ENCODE measurements around the gene INAFM1.

The INAFM1 gene

DNA sequence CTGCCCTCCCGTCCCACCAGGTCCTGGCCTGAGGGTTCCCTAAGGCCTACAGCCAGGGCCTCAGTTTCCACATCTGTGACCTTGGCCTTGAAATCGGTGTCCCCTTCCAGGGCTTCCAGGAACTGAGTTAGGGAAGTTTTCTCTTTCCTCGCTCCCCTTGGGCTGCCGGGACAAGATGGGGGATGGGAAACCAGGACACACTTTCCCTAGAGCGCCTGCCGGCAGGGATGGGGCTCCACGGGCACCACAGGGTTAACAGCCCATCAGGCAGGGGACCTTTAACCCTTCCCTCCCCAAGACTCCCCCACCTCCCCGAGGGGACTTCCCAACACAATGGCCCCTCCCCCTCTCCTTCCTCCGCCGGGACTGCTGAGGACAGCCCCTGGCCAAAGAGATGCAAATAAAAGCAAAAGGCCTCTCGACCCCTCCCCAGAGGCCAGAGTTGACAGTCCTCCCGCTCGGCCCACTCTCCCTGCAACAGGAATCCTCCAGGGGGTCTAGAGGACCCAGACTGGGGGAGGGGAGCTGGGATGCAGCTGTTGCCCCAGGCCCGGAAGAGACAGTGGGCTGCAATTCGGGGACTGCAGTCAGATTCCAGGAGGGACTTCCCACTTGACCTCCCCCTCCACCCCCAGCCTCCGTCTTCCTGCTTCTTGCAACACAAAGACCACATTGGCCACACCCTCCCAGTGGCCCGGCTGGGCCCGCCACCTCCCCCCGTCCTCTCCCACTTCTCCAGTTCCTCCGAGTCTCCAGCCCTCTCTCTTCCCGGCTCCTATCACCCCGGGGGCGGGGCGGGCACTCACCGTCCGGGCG, 47.1 kb upstream of the INAFM1 start:
- TF ChIP-seq CTCF (IDR thresholded peaks at IDR 0.05; ENCODE audit: low read length) (no peak), EZH2 (IDR thresholded peaks at IDR 0.05; ENCODE audit: borderline replicate concordance, low read length) (no peak)
- peaks cover 57% of the 10 kb centered on the region for H3K4me1 ChIP-seq (ENCODE audit: insufficient read depth, low read length, severe bottlenecking)
- H3K4me3 ChIP-seq (ENCODE audit: low read depth, low read length, poor library complexity, severe bottlenecking): peak overlapping the region; percentile 95
- no peaks in the 10 kb centered on the region for H3K36me3 ChIP-seq (ENCODE audit: insufficient read depth, low read length)
- H3K9me3 ChIP-seq (ENCODE audit: low read length): no peaks in the 10 kb centered on the region
- no peaks in the 10 kb centered on the region for H4K20me1 ChIP-seq (ENCODE audit: insufficient read depth, low read length)
- H3F3A ChIP-seq (ENCODE audit: insufficient read depth, low read length): peaks cover 13% of the 10 kb centered on the region; the same call in 1 of the 2 replicates
- H3K79me2 ChIP-seq (ENCODE audit: insufficient read depth, low read length): no peaks in the 10 kb centered on the region
- H3K27ac ChIP-seq (ENCODE audit: low read depth, low read length, poor library complexity, severe bottlenecking): peak overlapping the region; percentile 90
- H2AFZ ChIP-seq (ENCODE audit: low read length): no peak overlapping the region
- H3K4me2 ChIP-seq (ENCODE audit: low read length): peak overlapping the region; percentile 81
- no peaks in the 10 kb centered on the region for H3K9me2 ChIP-seq (ENCODE audit: low read depth, low read length)
- peak overlapping the region; percentile 73 for H3K9ac ChIP-seq (ENCODE audit: low read length)
- H3K27me3 ChIP-seq (ENCODE audit: insufficient read depth, low read length): no peaks in the 10 kb centered on the region

DNA sequence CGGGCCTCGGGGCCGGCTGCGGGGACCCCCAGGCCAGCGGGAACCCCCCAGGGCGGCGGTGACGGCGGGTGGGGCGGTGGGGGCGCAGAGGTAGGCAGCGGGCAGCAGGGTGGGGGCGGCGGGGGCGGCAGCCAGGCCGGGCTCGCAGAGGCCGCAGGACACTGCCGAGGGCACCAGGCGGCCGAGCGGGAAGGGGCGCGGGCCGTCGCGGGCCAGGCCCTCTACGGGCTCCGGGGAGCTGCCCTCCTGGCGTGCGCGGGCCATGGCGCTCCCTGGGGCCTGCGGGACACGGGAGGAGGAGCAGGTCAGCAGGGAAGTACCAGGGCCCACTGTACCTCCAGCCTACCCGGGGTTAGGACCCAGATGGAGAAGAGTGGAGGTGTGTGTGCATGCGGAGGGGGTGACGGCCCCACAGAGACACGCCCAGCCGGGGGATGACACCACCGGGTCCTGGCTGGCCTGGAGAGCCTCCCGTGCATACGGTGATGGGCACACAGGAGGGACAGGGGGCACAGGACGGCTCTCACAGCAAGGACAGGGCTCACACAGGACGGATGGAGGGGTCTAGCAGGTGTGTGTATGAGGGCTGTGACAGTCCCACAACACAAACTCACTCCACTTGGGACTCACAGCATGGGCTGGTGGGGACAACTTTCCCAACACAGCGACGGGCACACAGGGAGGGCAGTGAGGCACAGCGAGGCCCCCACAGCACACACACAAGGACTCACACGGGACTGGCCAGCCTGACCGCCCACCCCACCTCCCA, 46.3 kb upstream of the INAFM1 start:
- Histone ChIP-seq H3K27ac (ENCODE audit: low read depth, low read length, poor library complexity, severe bottlenecking) (peak overlapping the region; percentile 90), H4K20me1 (ENCODE audit: insufficient read depth, low read length) (no peaks in the 10 kb centered on the region), H3K36me3 (ENCODE audit: insufficient read depth, low read length) (no peaks in the 10 kb centered on the region), H2AFZ (ENCODE audit: low read length) (no peak overlapping the region), H3K9me2 (ENCODE audit: low read depth, low read length) (no peaks in the 10 kb centered on the region), H3K79me2 (ENCODE audit: insufficient read depth, low read length) (no peaks in the 10 kb centered on the region), H3K27me3 (ENCODE audit: insufficient read depth, low read length) (no peaks in the 10 kb centered on the region), H3F3A (ENCODE audit: insufficient read depth, low read length) (peaks cover 14% of the 10 kb centered on the region; the same call in 1 of the 2 replicates), H3K4me1 (ENCODE audit: insufficient read depth, low read length, severe bottlenecking) (peaks cover 58% of the 10 kb centered on the region), H3K9ac (ENCODE audit: low read length) (peak overlapping the region; percentile 73), H3K9me3 (ENCODE audit: low read length) (no peaks in the 10 kb centered on the region), H3K4me2 (ENCODE audit: low read length) (peak overlapping the region; percentile 81), H3K4me3 (ENCODE audit: low read depth, low read length, poor library complexity, severe bottlenecking) (peak overlapping the region; percentile 95)
- TF ChIP-seq CTCF (IDR thresholded peaks at IDR 0.05; ENCODE audit: low read length) (no peak), EZH2 (IDR thresholded peaks at IDR 0.05; ENCODE audit: borderline replicate concordance, low read length) (no peak)

DNA sequence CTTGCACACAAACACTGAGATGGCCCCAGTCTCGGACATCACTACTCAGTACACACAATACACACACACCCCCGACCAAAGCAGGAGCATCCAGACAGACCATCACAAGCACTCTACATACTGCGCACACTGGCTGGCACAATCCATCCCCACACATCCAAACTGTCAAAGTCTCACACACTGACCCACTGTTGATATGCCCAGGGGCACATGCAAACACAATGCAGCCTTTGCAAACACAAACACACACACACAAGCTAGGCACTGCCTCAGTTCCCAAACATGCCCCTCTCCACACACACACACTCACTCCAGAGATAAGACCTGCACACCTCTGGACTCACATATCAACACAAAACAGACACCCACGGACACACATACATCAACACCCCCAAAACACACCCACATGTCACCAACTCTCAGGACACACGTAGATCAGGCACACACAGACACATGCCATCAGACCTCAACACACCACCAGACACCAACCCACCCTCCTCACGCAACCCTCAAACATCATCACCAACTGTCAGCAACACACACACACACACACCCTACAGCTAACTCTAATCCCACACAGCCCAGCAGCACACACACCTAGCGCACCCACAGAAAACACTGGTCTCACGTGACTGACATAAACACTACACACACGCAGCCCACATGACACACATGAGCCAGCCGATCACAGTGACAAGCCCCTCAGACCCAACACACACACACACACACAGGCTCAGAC, 45.6 kb upstream of the INAFM1 start:
- peak overlapping the region; percentile 95 for H3K4me3 ChIP-seq (ENCODE audit: low read depth, low read length, poor library complexity, severe bottlenecking)

More for the DNA sequence above, 45.6 kb upstream of the INAFM1 start:
- Histone ChIP-seq H3F3A (ENCODE audit: insufficient read depth, low read length) (peaks cover 14% of the 10 kb centered on the region; the same call in 1 of the 2 replicates), H3K9me3 (ENCODE audit: low read length) (no peaks in the 10 kb centered on the region), H3K27ac (ENCODE audit: low read depth, low read length, poor library complexity, severe bottlenecking) (peak overlapping the region; percentile 90), H3K9ac (ENCODE audit: low read length) (peak overlapping the region; percentile 77; the same call in 1 of the 2 replicates), H3K4me1 (ENCODE audit: insufficient read depth, low read length, severe bottlenecking) (peaks cover 58% of the 10 kb centered on the region), H3K36me3 (ENCODE audit: insufficient read depth, low read length) (no peaks in the 10 kb centered on the region), H3K4me2 (ENCODE audit: low read length) (peak overlapping the region; percentile 81), H4K20me1 (ENCODE audit: insufficient read depth, low read length) (no peaks in the 10 kb centered on the region), H3K79me2 (ENCODE audit: insufficient read depth, low read length) (no peaks in the 10 kb centered on the region), H2AFZ (ENCODE audit: low read length) (no peak overlapping the region), H3K9me2 (ENCODE audit: low read depth, low read length) (no peaks in the 10 kb centered on the region), H3K27me3 (ENCODE audit: insufficient read depth, low read length) (no peaks in the 10 kb centered on the region)
- TF ChIP-seq CTCF (IDR thresholded peaks at IDR 0.05; ENCODE audit: low read length) (no peak), EZH2 (IDR thresholded peaks at IDR 0.05; ENCODE audit: borderline replicate concordance, low read length) (no peak)
